CD8-positive, alpha-beta memory T cell (primary cell): ENCODE measurements around the gene TMSB10. TPM values are rescaled to one million over a fixed set of nuclear protein-coding genes. Genes with fewer than 3 reads are reported as not detected.

Experiments
- CTCF ChIA-PET: fragments of 350-600 bp; sonication (Branson Sonifier 250); formaldehyde crosslinking; loops from one replicate; lab custom pipeline; 2021; ENCODE audit warnings: antibody characterized with exemption; lab: Charles Lee
- POLR2A ChIA-PET: fragments of 350-600 bp; sonication (Branson Sonifier 250); formaldehyde crosslinking; loops from one replicate; lab custom pipeline; 2021; ENCODE audit warnings: antibody characterized with exemption; lab: Charles Lee
- DNase-seq, 5 donors: peaks; one replicate each; pipeline versions ENCODE4 v3.0.0 to v3.0.0-alpha.2; 2020 to 2022; ENCODE audit warnings: mixed read lengths in 1 of 5
- H3K27ac ChIP-seq: one replicate; pipeline ENCODE4 v1.7.0; 2013; ENCODE audit warnings: low read depth, mild to moderate bottlenecking, low read length, moderate library complexity
- H3K27me3 ChIP-seq: 2 replicates; pipeline ENCODE4 v1.7.0; 2013; ENCODE audit warnings: low read length, mild to moderate bottlenecking; ENCODE audit not compliant: insufficient read depth, poor library complexity, severe bottlenecking
- H3K36me3 ChIP-seq: 2 replicates; pipeline ENCODE4 v1.7.0; 2013; ENCODE audit warnings: mild to moderate bottlenecking, low read length, moderate library complexity; ENCODE audit not compliant: insufficient read depth
- H3K4me1 ChIP-seq: 2 replicates; pipeline ENCODE4 v1.7.0; 2013; ENCODE audit warnings: mild to moderate bottlenecking, low read length, moderate library complexity; ENCODE audit not compliant: insufficient read depth
- H3K4me3 ChIP-seq: 2 replicates; pipeline ENCODE4 v1.7.0; 2013; ENCODE audit warnings: mild to moderate bottlenecking, low read length
- H3K9me3 ChIP-seq: 2 replicates; pipeline ENCODE4 v1.7.0; 2013; ENCODE audit warnings: mild to moderate bottlenecking, low read length
- H3K27ac Mint-ChIP-seq, 8 donors: one replicate each; pipeline ENCODE4 v1.8.0; 2020 to 2021; ENCODE audit warnings: mixed read lengths in 8 of 8, mild to moderate bottlenecking in 6 of 8, inconsistent platforms in 3 of 8, moderate library complexity in 3 of 8
- H3K27me3 Mint-ChIP-seq, 2 donors: one replicate each; pipeline ENCODE4 v1.8.0; 2020 to 2021; ENCODE audit warnings: mixed read lengths in 2 of 2, mild to moderate bottlenecking in 1 of 2, moderate library complexity in 1 of 2
- H3K36me3 Mint-ChIP-seq, 3 donors: one replicate each; pipeline ENCODE4 v1.8.0; 2020 to 2021; ENCODE audit warnings: mixed read lengths in 3 of 3, inconsistent platforms in 1 of 3, mild to moderate bottlenecking in 1 of 3
- H3K4me1 Mint-ChIP-seq, 3 donors: one replicate each; pipeline ENCODE4 v1.8.0; 2020 to 2021; ENCODE audit warnings: mixed read lengths in 3 of 3, inconsistent platforms in 1 of 3, mild to moderate bottlenecking in 1 of 3
- H3K4me3 Mint-ChIP-seq, 7 donors: one replicate each; pipeline ENCODE4 v1.8.0; 2020 to 2021; ENCODE audit warnings: mixed read lengths in 7 of 7, mild to moderate bottlenecking in 6 of 7, moderate library complexity in 4 of 7, inconsistent platforms in 2 of 7
- H3K9me3 Mint-ChIP-seq, 5 donors: one replicate each; pipeline ENCODE4 v1.8.0; 2020 to 2022; ENCODE audit warnings: mixed read lengths in 5 of 5, mild to moderate bottlenecking in 3 of 5, moderate library complexity in 2 of 5, inconsistent platforms in 1 of 5
- polyA plus RNA-seq: library from polyadenylated mRNA; unstranded; fragments of 300-500 nt; fragmentation: Illumina TruSeq; gene quantifications from one replicate; pipeline ENCODE4 v1.2.3, GENCODE V29; 2021
- total RNA-seq, 2 experiments: library from RNA; stranded (reverse); gene quantifications; one replicate each; pipeline ENCODE4 v1.2.3, GENCODE V29; 2021

The TMSB10 gene
- total and polyA plus RNA-seq, 3 experiments from 2014 or later: 1,121 to 4,836 (median 1,125) TPM

GRCh38 chr2:84924173-84925106 lies 19.0 kb downstream of the TMSB10 start:
- Histone ChIP-seq H3K27ac (no peak overlapping the region), H3K4me1 (peaks cover 40% of the 10 kb centered on the region), H3K4me3 (peak overlapping the region; percentile 15), H3K9me3 (no peaks in the 10 kb centered on the region), H3K36me3 (no peaks in the 10 kb centered on the region), H3K27me3 (no peaks in the 10 kb centered on the region)
- H3K27me3 Mint-ChIP-seq: peaks cover 0 to 1% of the 10 kb centered on the region in 2 donors
- peak overlapping the region in 5 of 7 donors; percentile 10 to 65 (median 36) for H3K4me3 Mint-ChIP-seq
- H3K36me3 Mint-ChIP-seq: peaks cover 0 to 3% (median 2%) of the 10 kb centered on the region in 3 donors
- H3K4me1 Mint-ChIP-seq: peaks cover 39 to 43% (median 43%) of the 10 kb centered on the region in 3 donors
- H3K27ac Mint-ChIP-seq: peak overlapping the region in 7 of 8 donors; percentile 56 to 94 (median 87)
- H3K9me3 Mint-ChIP-seq: no peaks in the 10 kb centered on the region
- ChIA-PET POLR2A (interaction anchor here (0.5 to 3.4 kb wide), 7 partner anchors 18 to 637 kb away, joined by 3 to 65 read pairs (median 9); partner anchors contain the start of genes TMSB10 and TRABD2A), CTCF (interaction anchor here (1.1 to 4.4 kb wide), 26 partner anchors 7 to 438 kb away, joined by 3 to 160 read pairs (median 15); partner anchors contain the start of genes KCMF1, TMSB10 and TRABD2A)
- peak in 2 of 5 donors; percentile 58 to 64 for DNase-seq

GRCh38 chr2:84925336-84925723 lies 19.9 kb downstream of the TMSB10 start:
- peak overlapping the region; percentile 81 for H3K4me3 ChIP-seq
- peaks cover 32% of the 10 kb centered on the region for H3K4me1 ChIP-seq
- H3K27ac ChIP-seq: no peak overlapping the region
- Mint-ChIP-seq H3K36me3 (peaks cover 0 to 3% (median 2%) of the 10 kb centered on the region in 3 donors), H3K9me3 (no peaks in the 10 kb centered on the region), H3K4me3 (peak overlapping the region in 6 of 7 donors; percentile 91 to 99 (median 96)), H3K4me1 (peaks cover 30 to 37% (median 34%) of the 10 kb centered on the region in 3 donors), H3K27ac (peak overlapping the region; percentile 83 to 94 (median 91)), H3K27me3 (peaks cover 0 to 1% of the 10 kb centered on the region in 2 donors)
- DNase-seq: no peak
- no peaks in the 10 kb centered on the region for H3K36me3 ChIP-seq
- H3K9me3 ChIP-seq: no peaks in the 10 kb centered on the region
- H3K27me3 ChIP-seq: no peaks in the 10 kb centered on the region
- ChIA-PET CTCF (interaction anchor here (0.7 to 4.4 kb wide), 68 partner anchors 8 to 467 kb away, joined by 3 to 160 read pairs (median 5); partner anchors contain the start of genes KCMF1, TMSB10 and TRABD2A), POLR2A (interaction anchor here (0.5 to 3.4 kb wide), 13 partner anchors 15 to 636 kb away, joined by 3 to 65 read pairs (median 7); partner anchors contain the start of genes KCMF1, TMSB10 and TRABD2A)

- peaks cover 29% of the 10 kb centered on the region for H3K4me1 ChIP-seq
- peak overlapping the region; percentile 90 to 94 (median 91) for H3K27ac Mint-ChIP-seq
- peaks cover 0 to 1% of the 10 kb centered on the region in 2 donors for H3K27me3 Mint-ChIP-seq
- H3K4me3 ChIP-seq: peak overlapping the region; percentile 81
- H3K36me3 ChIP-seq: no peaks in the 10 kb centered on the region
- H3K4me1 Mint-ChIP-seq: peaks cover 28 to 34% (median 33%) of the 10 kb centered on the region in 3 donors
- ChIA-PET CTCF (interaction anchor here (0.6 to 4.4 kb wide), 82 partner anchors 9 to 468 kb away, joined by 3 to 160 read pairs (median 5); partner anchors contain the start of genes KCMF1, TMSB10 and TRABD2A), POLR2A (interaction anchor here (0.7 to 3.4 kb wide), 14 partner anchors 14 to 401 kb away, joined by 3 to 65 read pairs (median 7); partner anchors contain the start of genes KCMF1, TMSB10 and TRABD2A)
- DNase-seq: peak; percentile 95 to 98 (median 98)
- no peak overlapping the region for H3K27ac ChIP-seq
- peak overlapping the region; percentile 91 to 99 (median 96) for H3K4me3 Mint-ChIP-seq
- H3K9me3 ChIP-seq: no peaks in the 10 kb centered on the region
- no peaks in the 10 kb centered on the region for H3K27me3 ChIP-seq
- peaks cover 0 to 3% (median 2%) of the 10 kb centered on the region in 3 donors for H3K36me3 Mint-ChIP-seq
- no peaks in the 10 kb centered on the region for H3K9me3 Mint-ChIP-seq
Observed at GRCh38 chr2:84925724-84926376, 20.4 kb downstream of the TMSB10 start.

GRCh38 chr2:84927275-84927627 lies 21.8 kb downstream of the TMSB10 start:
- Histone ChIP-seq H3K36me3 (no peaks in the 10 kb centered on the region), H3K27ac (no peak overlapping the region), H3K4me1 (peaks cover 34% of the 10 kb centered on the region), H3K27me3 (no peaks in the 10 kb centered on the region), H3K9me3 (no peaks in the 10 kb centered on the region), H3K4me3 (no peak overlapping the region)
- POLR2A ChIA-PET: interaction anchor here (0.7 to 3.4 kb wide), 2 partner anchors 21 to 38 kb away, joined by 3 to 65 read pairs; partner anchors contain the start of gene TMSB10
- H3K36me3 Mint-ChIP-seq: peaks cover 0 to 3% (median 2%) of the 10 kb centered on the region in 3 donors
- CTCF ChIA-PET: interaction anchor here (1.3 to 3.4 kb wide), 8 partner anchors 12 to 439 kb away, joined by 3 to 160 read pairs (median 18); partner anchors contain the start of gene TRABD2A
- H3K4me1 Mint-ChIP-seq: peaks cover 31 to 43% (median 42%) of the 10 kb centered on the region in 3 donors
- no peaks in the 10 kb centered on the region for H3K9me3 Mint-ChIP-seq
- peak overlapping the region; percentile 90 to 96 (median 92) for H3K27ac Mint-ChIP-seq
- peaks cover 0 to 1% of the 10 kb centered on the region in 2 donors for H3K27me3 Mint-ChIP-seq
- DNase-seq: no peak
- H3K4me3 Mint-ChIP-seq: peak overlapping the region; percentile 91 to 99 (median 96)

- H3K27ac Mint-ChIP-seq: peak overlapping the region in 2 of 8 donors; percentile 14 to 41
- H3K4me1 ChIP-seq: peaks cover 11% of the 10 kb centered on the region
- H3K9me3 ChIP-seq: no peaks in the 10 kb centered on the region
- no peaks in the 10 kb centered on the region for H3K36me3 ChIP-seq
- POLR2A ChIA-PET: no interaction called here
- H3K36me3 Mint-ChIP-seq: peaks cover 0 to 2% (median 0%) of the 10 kb centered on the region in 3 donors
- no peaks in the 10 kb centered on the region for H3K27me3 ChIP-seq
- no peak overlapping the region for H3K4me3 ChIP-seq
- H3K27ac ChIP-seq: no peak overlapping the region
- no peak overlapping the region for H3K4me3 Mint-ChIP-seq
- CTCF ChIA-PET: no interaction called here
- DNase-seq: no peak
- no peaks in the 10 kb centered on the region for H3K9me3 Mint-ChIP-seq
- peaks cover 0 to 1% of the 10 kb centered on the region in 2 donors for H3K27me3 Mint-ChIP-seq
- H3K4me1 Mint-ChIP-seq: peaks cover 13 to 24% (median 21%) of the 10 kb centered on the region in 3 donors
Observed at GRCh38 chr2:84931384-84931821, 25.9 kb downstream of the TMSB10 start.

- Mint-ChIP-seq H3K27ac (peak overlapping the region; percentile 92 to 100 (median 97)), H3K27me3 (no peaks in the 10 kb centered on the region), H3K4me1 (peaks cover 21 to 35% (median 28%) of the 10 kb centered on the region in 3 donors), H3K9me3 (no peaks in the 10 kb centered on the region), H3K4me3 (peak overlapping the region; percentile 39 to 91 (median 81)), H3K36me3 (no peaks in the 10 kb centered on the region)
- peaks cover 21% of the 10 kb centered on the region for H3K4me1 ChIP-seq
- no peaks in the 10 kb centered on the region for H3K36me3 ChIP-seq
- no peaks in the 10 kb centered on the region for H3K27me3 ChIP-seq
- H3K9me3 ChIP-seq: no peaks in the 10 kb centered on the region
- no peak overlapping the region for H3K27ac ChIP-seq
- H3K4me3 ChIP-seq: peak overlapping the region; percentile 51
- ChIA-PET POLR2A (interaction anchor here (1.8 to 5.1 kb wide), 3 partner anchors 8 to 50 kb away, joined by 5 to 46 read pairs (median 6); partner anchors contain the start of gene KCMF1), CTCF (interaction anchor here (0.7 to 9.8 kb wide), 5 partner anchors 9 to 77 kb away, joined by 4 to 97 read pairs (median 4); no protein-coding TSS in a partner anchor)
- DNase-seq: peak in 3 of 5 donors; percentile 28 to 54 (median 45)
Observed at GRCh38 chr2:84938194-84938879, 32.9 kb downstream of the TMSB10 start.
